CD14-positive monocyte (primary cell): ENCODE results near the gene BIRC2. TPM values are rescaled to one million over a fixed set of nuclear protein-coding genes. Genes with fewer than 3 reads are reported as not detected.
A peak's percentile ranks its signal among the peaks of the same experiment; 100 is the strongest.

Experiments used
- DNase-seq, 3 donors: peaks; one replicate each; pipeline ENCODE4 v3.0.0-alpha.2; 2011 to 2022
- H2AFZ ChIP-seq: 2 replicates; pipeline ENCODE4 v1.6.0; 2012; ENCODE audit warnings: mild to moderate bottlenecking, low read depth, low read length, inconsistent platforms; ENCODE audit not compliant: insufficient read depth, poor library complexity, severe bottlenecking
- H3K27ac ChIP-seq, 2 donors: 1 replicate in 1 of 2; 2 replicates in 1 of 2; pipeline ENCODE4 v1.5.1; 2012 to 2013; ENCODE audit warnings: low read length in 2 of 2, control low read depth in 1 of 2, inconsistent platforms in 1 of 2, low read depth in 1 of 2, mild to moderate bottlenecking in 1 of 2
- H3K27me3 ChIP-seq, 2 donors: one replicate each; pipeline versions ENCODE4 v1.6.0 to v1.6.1; 2011 to 2013; ENCODE audit warnings: low read length in 2 of 2; ENCODE audit not compliant: control insufficient read depth in 2 of 2, insufficient read depth in 2 of 2
- H3K36me3 ChIP-seq, 2 donors: replicated peaks in 1 of 2; 1 replicate in 1 of 2; 2 replicates in 1 of 2; pipeline versions ENCODE4 v1.5.1 to v1.6.1; 2012 to 2013; ENCODE audit warnings: low read length in 2 of 2, control low read depth in 1 of 2, inconsistent platforms in 1 of 2, mild to moderate bottlenecking in 1 of 2; ENCODE audit not compliant: insufficient read depth in 2 of 2, control insufficient read depth in 1 of 2
- H3K4me1 ChIP-seq, 2 donors: 1 replicate in 1 of 2; 2 replicates in 1 of 2; pipeline versions ENCODE4 v1.5.1 to v1.6.1; 2012 to 2013; ENCODE audit warnings: low read length in 2 of 2, control low read depth in 1 of 2, inconsistent platforms in 1 of 2, mild to moderate bottlenecking in 1 of 2, moderate library complexity in 1 of 2; ENCODE audit not compliant: insufficient read depth in 2 of 2, control insufficient read depth in 1 of 2
- H3K4me2 ChIP-seq: replicated peaks from 2 replicates; pipeline ENCODE3; 2012; ENCODE audit warnings: low read length, moderate library complexity, mild to moderate bottlenecking; ENCODE audit not compliant: poor library complexity, severe bottlenecking; ENCODE audit errors: extremely low read depth
- H3K4me3 ChIP-seq, 3 experiments: fragments of 200-600 bp in 1 of 3; sonication (generic) in 1 of 3; replicated peaks in 1 of 3; 1 replicate in 2 of 3; 2 replicates in 1 of 3; pipeline ENCODE4 v1.5.1; 2011 to 2013; ENCODE audit warnings: low read length in 3 of 3, mild to moderate bottlenecking in 3 of 3, control low read depth in 2 of 3, low read depth in 2 of 3, inconsistent platforms in 1 of 3, moderate library complexity in 1 of 3
- H3K79me2 ChIP-seq: 2 replicates; pipeline ENCODE4 v1.6.0; 2012; ENCODE audit warnings: mild to moderate bottlenecking, control low read depth, inconsistent platforms, low read length, moderate library complexity; ENCODE audit not compliant: insufficient read depth
- H3K9ac ChIP-seq: 2 replicates; pipeline ENCODE4 v1.6.0; 2017; ENCODE audit warnings: low read length, mild to moderate bottlenecking; ENCODE audit not compliant: insufficient read depth, poor library complexity, severe bottlenecking
- H3K9me3 ChIP-seq, 2 donors: replicated peaks in 1 of 2; 1 replicate in 1 of 2; 2 replicates in 1 of 2; pipeline versions ENCODE4 v1.5.1 to v1.6.1; 2012 to 2013; ENCODE audit warnings: low read length in 2 of 2, control low read depth in 1 of 2; ENCODE audit not compliant: control insufficient read depth in 1 of 2, insufficient read depth in 1 of 2
- H4K20me1 ChIP-seq: 2 replicates; pipeline ENCODE4 v1.6.0; 2012; ENCODE audit warnings: mild to moderate bottlenecking, low read length, control low read depth, moderate library complexity; ENCODE audit not compliant: insufficient read depth
- H3K27ac Mint-ChIP-seq, 7 donors: one replicate each; pipeline ENCODE4 v1.8.0; 2020; ENCODE audit warnings: mild to moderate bottlenecking in 7 of 7, mixed read lengths in 7 of 7, moderate library complexity in 6 of 7, inconsistent platforms in 2 of 7
- H3K27me3 Mint-ChIP-seq, 3 donors: one replicate each; pipeline ENCODE4 v1.8.0; 2021 to 2022; ENCODE audit warnings: low read depth in 3 of 3, mild to moderate bottlenecking in 3 of 3, mixed read lengths in 3 of 3, moderate library complexity in 3 of 3, inconsistent platforms in 1 of 3
- H3K36me3 Mint-ChIP-seq, 2 donors: one replicate each; pipeline ENCODE4 v1.8.0; 2020; ENCODE audit warnings: mixed read lengths in 2 of 2, inconsistent platforms in 1 of 2, mild to moderate bottlenecking in 1 of 2
- H3K4me1 Mint-ChIP-seq: one replicate; pipeline ENCODE4 v1.8.0; 2020; ENCODE audit warnings: mild to moderate bottlenecking, mixed read lengths
- H3K4me3 Mint-ChIP-seq, 2 donors: one replicate each; pipeline ENCODE4 v1.8.0; 2020; ENCODE audit warnings: mild to moderate bottlenecking in 2 of 2, mixed read lengths in 2 of 2, moderate library complexity in 1 of 2
- H3K9me3 Mint-ChIP-seq, 7 donors: one replicate each; pipeline ENCODE4 v1.8.0; 2020 to 2022; ENCODE audit warnings: mixed read lengths in 7 of 7, mild to moderate bottlenecking in 6 of 7, moderate library complexity in 6 of 7, inconsistent platforms in 2 of 7
- CTCF ChIP-seq: fragments of 200-600 bp; IDR thresholded peaks from one replicate; pipeline ENCODE4 v1.8.0; 2022; ENCODE audit warnings: antibody characterized with exemption, mild to moderate bottlenecking
- WGBS: methylation state at CpG from one replicate; pipeline ENCODE4 v1.1.5; 2013; ENCODE audit warnings: missing lambda C conversion rate; ENCODE audit not compliant: insufficient coverage; 5-methylcytosine and 5-hydroxymethylcytosine counted together
- intact Hi-C, 2 donors: fragments of 100-400 bp; cut with micrococcal nuclease; formaldehyde crosslinking; loops; one replicate each; pipeline versions ENCODE4 v1.15.0 to v1.15.1; 2023
- polyA plus RNA-seq, 3 donors: library from polyadenylated mRNA; depleted of rRNA in 1 of 3; unstranded in 2 of 3; stranded (reverse) in 1 of 3; fragments of 300-500 nt in 2 of 3; fragments of >200 nt in 1 of 3; fragmentation: Illumina TruSeq in 2 of 3; gene quantifications; 1 replicate in 2 of 3; 2 replicates in 1 of 3; pipeline ENCODE4 v1.2.3, GENCODE V29; 2012 to 2021

Gene BIRC2
- polyA plus RNA-seq, 3 donors = 25.3 to 54.7 (median 50.2) TPM

- H3K9me3 ChIP-seq = peaks cover 0 to 8% of the 10 kb centered on the region in 2 donors
- Mint-ChIP-seq H3K36me3 (no peaks in the 10 kb centered on the region), H3K27me3 (peaks cover 2 to 5% (median 3%) of the 10 kb centered on the region in 3 donors), H3K4me3 (no peak overlapping the region), H3K4me1 (peaks cover 34% of the 10 kb centered on the region), H3K27ac (no peak overlapping the region), H3K9me3 (peaks cover 1 to 9% (median 7%) of the 10 kb centered on the region in 7 donors)
- H4K20me1 ChIP-seq = no peaks in the 10 kb centered on the region
- intact Hi-C loops = no loop called here
- no peak for DNase-seq
- H3K27me3 ChIP-seq = no peaks in the 10 kb centered on the region
- no peak overlapping the region for H2AFZ ChIP-seq
- TF ChIP-seq CTCF = no peak
- no peak overlapping the region for H3K4me2 ChIP-seq
- H3K9ac ChIP-seq = no peak overlapping the region
- H3K27ac ChIP-seq = no peak overlapping the region
- no CpG with 5 or more reads among the region's 1 CpG for WGBS
- H3K79me2 ChIP-seq = no peaks in the 10 kb centered on the region
- peaks cover 32 to 36% of the 10 kb centered on the region in 2 donors for H3K4me1 ChIP-seq
- no peaks in the 10 kb centered on the region for H3K36me3 ChIP-seq
- no peak overlapping the region for H3K4me3 ChIP-seq
Observed at GRCh38 chr11:102302241-102302640, 44.8 kb upstream of the BIRC2 start.

- H3K36me3 Mint-ChIP-seq = no peaks in the 10 kb centered on the region
- H3K4me1 ChIP-seq = peaks cover 36 to 43% of the 10 kb centered on the region in 2 donors
- no peaks in the 10 kb centered on the region for H4K20me1 ChIP-seq
- H3K27me3 Mint-ChIP-seq = peaks cover 1 to 5% (median 2%) of the 10 kb centered on the region in 3 donors
- no peak overlapping the region for H3K27ac ChIP-seq
- peaks cover 1 to 9% (median 7%) of the 10 kb centered on the region in 7 donors for H3K9me3 Mint-ChIP-seq
- H3K9ac ChIP-seq = no peak overlapping the region
- WGBS = 100% methylated on average over 1 of the region's 4 CpGs
- peaks cover 31% of the 10 kb centered on the region for H3K4me1 Mint-ChIP-seq
- peaks cover 0 to 8% of the 10 kb centered on the region in 2 donors for H3K9me3 ChIP-seq
- no peak overlapping the region for H3K4me3 ChIP-seq
- H3K36me3 ChIP-seq = no peaks in the 10 kb centered on the region
- no peaks in the 10 kb centered on the region for H3K27me3 ChIP-seq
- no peak for TF ChIP-seq CTCF
- no peak overlapping the region for H3K4me3 Mint-ChIP-seq
- no peaks in the 10 kb centered on the region for H3K79me2 ChIP-seq
- peak overlapping the region in 3 of 7 donors; percentile 9 to 37 (median 29) for H3K27ac Mint-ChIP-seq
- intact Hi-C loops = no loop called here
- DNase-seq = no peak
- H3K4me2 ChIP-seq = no peak overlapping the region
- no peak overlapping the region for H2AFZ ChIP-seq
Observed at GRCh38 chr11:102304686-102305085, 42.3 kb upstream of the BIRC2 start.
